A204.1 (cell line): ENCODE data around the gene NCOA7.
"Not testable (repeated sequence)": the region's sequence is repeated elsewhere in the genome, so short reads cannot be mapped to it uniquely, and the experiment has no call there.

Source experiments
- FAIRE-seq: peaks from 2 replicates; lab custom pipeline; 2012; peaks lifted over from hg19 to GRCh38; lab: Jason Lieb, UNC

NCOA7 gene

DNA sequence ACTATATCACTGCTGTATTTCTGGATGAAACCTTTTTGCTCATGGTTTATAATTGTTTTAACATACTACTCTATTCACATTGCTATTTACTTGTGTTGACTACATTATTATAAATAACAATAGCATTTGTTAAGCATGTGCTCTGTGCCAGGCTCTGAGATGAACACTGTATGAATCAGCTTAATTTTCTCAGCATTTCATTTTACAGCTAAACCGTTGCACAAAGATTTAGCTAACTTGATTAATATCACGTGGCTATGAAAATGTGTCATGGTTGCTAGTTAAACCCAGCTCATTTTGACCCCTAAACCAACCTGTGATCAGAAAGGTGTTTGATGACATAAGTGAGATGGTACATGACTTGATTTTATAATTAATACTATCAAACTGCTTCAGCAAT is 77.5 kb downstream of the NCOA7 start:
- no peak for FAIRE-seq

DNA sequence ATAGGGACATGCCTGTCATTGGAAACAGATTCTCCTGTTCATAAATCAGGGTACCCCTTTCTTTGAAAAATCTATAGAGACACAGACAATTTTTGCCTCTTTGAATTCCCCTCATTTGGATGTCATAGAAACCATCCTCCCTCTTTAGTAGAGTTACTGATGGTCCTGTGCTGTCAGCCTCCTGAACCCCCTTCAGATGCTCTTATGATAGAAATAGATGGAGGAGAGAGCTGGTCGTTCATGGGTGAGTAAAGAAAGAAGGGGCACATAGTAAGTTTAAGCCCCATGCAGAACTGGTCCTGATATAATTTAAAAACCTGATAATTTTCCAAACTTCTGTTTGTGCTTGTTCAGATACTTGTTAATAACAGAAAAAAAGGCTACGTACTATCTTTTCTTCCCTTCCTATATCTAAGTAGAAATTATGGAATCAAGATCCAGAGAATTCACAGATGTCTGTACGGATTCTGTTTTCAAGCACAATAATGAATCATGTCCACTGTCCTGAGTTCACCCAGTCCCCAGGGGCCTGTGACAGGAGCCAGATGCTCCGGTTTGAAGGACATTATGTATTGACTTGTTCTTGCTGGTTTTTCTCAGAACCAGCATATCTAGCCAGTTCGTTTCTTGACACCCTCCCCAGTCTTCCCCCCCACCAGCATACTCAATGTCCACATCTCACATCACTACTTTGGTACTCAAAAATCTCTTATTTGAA is 78.1 kb downstream of the NCOA7 start:
- no peak for FAIRE-seq

DNA sequence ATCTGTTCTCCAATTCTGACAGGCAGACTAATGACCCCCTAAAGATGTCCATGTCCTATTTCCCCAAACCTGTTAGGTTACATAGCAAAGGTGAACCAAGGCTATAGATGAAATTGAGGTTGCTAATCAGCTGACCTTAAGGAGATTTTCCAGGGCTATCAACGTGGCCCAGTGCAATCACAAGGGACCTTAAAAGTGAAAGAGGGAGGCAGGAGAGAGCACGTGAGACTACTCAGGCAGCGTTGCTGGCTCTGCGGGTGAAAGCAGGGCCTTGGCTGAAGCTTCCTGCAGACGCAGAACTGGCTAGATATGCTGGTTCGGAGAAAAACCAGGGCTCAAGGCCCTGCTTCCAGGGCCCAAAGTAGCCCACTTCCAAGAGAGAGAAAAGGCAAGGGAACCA is 78.7 kb downstream of the NCOA7 start:
- no peak for FAIRE-seq

DNA sequence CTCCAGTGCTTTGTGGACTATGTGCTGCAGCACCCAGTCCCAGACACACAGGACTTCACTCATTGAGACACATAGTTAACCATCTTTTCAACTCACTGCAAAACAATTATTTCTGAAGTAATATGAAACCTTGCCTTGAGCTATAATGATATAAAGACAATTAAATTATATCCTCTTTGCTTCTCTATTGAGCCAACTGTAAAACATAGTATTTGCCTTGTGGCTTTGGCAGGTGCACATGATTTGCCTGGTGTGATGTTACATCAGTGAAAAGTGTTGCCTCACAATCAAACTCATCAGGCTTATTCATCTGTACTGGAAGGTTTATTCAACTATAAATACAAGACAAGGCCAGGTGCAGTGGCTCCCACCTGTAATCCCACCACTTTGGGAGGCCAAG is 80.6 kb downstream of the NCOA7 start:
- no peak for FAIRE-seq

DNA sequence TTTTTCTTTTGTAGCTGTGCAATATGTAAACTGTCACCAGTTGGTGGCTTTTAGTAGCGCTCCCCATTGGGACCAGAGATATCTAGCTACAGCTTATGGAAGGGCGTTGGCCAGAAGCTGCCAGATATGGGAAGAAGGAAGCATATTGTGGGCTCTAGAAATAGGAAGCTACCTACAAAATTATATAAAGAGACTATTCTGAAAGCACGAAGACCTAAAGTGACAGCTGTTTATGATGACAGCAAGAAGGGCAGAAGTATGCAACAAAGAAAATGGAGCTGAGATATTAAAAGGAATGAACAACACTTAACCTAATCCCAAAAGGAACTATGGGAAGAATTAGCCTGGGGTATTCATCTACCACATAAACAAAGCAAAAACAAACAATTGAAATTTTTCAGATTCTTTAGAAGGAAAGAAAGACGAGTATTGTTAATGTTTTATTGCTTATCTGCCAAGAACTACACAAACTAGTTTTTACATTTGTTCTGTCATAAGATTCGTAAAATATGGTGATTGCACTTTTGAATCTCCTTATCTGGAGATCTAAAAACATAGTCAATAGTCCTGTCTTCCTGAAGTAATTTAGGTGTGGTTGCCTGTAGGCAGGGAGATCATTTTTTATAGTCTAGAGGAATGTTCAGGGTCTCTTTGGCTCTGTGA is 81.6 kb downstream of the NCOA7 start:
- no peak for FAIRE-seq

DNA sequence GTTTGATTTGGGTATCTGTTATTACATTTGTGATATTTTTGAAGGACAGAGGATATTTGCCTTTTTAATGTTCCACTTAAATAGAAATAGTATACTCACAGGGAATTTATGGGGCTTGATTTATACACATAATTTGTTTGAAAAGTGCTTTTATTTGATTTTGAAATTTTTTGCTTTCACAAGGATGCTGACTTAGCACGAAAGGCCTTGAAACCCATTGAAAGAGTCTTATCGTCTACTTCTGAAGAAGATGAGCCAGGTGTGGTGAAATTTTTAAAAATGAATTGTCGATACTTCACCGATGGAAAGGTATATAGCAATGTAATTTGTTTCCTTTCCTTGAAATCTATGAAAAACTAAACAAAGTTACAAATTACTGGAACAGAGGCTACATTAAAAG is 91.5 kb downstream of the NCOA7 start:
- no peak for FAIRE-seq

DNA sequence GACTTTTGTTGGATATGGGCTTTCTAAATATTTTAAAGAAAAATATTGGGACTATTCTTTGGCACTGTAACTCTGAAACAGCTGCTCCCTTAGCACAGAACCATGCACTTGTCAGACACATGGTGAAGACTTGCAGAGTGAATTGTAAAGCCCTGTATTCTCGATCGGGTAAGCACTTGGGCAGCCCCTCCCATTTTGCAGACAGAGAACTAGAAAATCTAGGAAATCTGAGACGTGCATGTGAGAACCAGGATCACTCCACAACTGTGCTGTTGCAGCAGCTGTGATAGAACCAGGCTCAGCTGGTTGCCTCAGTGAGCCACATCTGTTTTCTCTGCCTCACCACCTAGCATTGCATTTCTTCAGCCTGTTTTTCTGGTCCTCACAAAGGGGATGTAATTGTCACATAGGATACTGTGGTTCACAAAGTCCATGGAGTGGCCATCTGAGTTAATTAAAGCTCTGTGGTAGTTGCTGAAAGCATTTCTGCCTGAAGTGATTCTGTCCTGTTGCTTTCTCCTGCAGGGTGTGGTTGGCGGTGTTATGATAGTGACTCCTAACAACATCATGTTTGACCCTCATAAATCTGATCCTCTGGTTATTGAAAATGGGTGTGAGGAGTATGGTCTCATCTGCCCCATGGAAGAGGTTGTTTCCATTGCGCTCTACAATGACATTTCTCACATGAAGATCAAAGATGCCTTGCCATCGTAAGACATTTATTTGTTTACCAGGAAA is 94.0 kb downstream of the NCOA7 start:
- no peak for FAIRE-seq

DNA sequence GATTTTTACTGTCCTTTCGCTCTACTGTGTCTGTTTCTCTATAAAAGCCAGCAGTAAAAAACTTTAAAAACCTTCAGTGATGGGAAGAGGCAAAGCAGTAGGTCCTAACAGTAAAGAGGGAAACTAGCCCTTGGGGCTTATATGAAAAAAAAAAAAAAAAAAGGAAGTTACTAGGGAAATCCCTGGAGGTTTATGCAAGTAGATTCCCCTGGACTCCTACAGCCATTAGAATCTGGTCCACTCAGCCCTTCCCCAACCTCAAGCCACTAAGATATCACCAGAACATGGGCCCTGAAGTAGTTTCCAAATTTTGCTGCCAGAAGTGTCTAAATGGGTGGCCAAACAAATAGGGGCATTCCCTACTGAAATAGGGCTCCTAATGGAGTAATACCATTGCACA is 95.3 kb downstream of the NCOA7 start:
- FAIRE-seq, result no peak

DNA sequence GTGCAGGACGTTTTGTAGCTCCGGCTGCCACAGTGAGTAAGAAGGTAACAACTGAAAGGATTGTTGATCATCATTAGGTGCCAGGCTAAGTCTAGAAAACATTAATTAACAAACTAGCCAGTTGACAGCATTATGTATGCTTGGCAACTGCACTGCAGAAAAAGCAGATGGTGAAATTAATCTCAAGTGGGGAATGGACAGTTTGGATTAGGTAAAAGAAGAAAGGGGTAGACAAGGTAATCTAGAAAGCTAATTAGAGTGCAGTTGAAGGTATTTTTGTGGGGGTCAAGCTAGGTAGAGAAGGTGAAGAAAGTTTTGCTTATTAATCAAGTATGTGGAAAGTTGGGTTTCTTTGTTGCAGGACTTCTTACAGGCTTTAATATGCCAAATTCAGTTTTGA is 96.2 kb downstream of the NCOA7 start:
- FAIRE-seq, result no peak

DNA sequence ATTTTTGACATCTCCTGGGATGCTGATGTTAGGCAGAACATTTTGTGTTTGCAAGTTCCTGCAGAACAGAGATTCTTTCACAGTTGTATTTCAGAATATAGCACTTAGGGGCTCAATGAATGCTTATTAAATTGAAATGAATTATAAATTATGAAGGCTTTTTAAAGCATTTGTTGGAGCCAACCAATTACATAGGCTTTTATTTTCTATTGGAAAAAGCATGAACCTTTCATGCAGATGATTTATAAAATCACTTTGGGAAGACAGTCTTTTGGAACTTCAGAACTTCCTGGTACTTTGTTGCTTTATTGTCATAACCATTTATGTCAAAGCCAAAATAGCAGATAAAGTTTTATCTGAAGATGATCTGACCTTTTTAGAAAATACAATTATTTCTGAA is 96.6 kb downstream of the NCOA7 start:
- no peak for FAIRE-seq

DNA sequence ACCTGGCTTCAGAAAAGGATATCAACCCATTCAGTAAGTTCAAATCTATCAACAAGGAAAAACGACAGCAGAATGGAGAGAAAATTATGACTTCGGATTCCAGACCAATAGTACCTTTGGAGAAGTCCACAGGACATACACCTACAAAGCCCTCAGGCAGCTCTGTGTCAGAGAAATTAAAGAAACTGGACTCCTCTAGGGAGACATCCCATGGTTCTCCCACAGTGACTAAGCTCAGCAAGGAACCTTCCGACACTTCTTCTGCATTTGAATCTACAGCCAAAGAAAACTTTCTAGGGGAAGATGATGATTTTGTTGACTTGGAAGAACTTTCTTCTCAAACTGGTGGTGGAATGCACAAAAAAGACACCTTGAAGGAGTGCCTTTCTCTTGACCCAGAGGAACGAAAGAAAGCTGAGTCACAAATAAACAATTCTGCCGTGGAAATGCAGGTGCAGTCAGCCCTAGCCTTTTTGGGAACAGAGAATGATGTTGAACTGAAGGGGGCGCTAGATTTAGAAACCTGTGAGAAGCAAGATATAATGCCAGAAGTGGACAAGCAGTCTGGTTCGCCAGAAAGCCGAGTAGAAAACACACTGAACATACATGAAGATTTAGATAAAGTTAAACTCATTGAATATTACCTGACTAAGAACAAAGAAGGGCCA is 98.4 kb downstream of the NCOA7 start:
- no peak for FAIRE-seq

DNA sequence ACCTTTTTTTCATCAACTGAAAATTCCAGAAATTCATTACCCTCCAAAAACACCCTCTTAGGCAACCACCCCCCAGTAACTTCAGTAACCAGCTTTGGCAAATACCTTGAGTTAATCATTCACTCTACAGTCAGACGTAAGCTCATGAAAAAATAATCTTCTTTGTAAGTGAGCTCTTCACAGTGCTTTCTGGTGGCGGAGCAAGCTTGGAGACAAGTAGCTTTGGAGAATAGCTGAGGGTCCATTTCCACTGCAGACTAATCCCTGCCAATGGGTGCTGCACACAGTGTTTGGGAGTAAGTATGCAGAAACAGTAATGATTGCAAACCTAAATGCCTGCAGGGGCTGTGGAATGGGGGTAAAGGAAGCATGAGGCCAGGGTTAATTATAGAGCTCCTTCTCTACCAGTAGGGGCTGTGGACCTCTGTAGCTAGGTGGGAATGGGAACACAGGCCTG is 109.0 kb downstream of the NCOA7 start:
- no peak for FAIRE-seq

DNA sequence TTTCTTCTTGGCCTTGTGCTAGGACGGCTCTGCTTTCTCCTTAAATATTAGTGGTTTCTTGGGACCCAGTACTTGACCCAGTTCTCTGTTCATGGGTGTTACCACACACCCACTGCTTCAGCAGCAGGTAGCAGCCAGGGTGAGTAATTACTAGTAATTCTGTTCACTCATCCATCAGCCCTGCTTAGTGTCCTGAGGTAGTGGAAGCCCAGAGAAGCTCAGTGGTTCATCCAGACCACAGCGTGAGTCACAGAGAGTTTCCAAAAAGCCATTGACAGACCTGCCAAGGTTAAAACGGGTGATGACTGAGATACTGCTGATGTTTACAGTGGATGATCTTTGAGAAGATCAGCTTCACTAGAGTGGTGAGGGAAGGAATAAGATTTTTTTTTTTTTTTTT is 114.1 kb downstream of the NCOA7 start:
- no peak for FAIRE-seq

DNA sequence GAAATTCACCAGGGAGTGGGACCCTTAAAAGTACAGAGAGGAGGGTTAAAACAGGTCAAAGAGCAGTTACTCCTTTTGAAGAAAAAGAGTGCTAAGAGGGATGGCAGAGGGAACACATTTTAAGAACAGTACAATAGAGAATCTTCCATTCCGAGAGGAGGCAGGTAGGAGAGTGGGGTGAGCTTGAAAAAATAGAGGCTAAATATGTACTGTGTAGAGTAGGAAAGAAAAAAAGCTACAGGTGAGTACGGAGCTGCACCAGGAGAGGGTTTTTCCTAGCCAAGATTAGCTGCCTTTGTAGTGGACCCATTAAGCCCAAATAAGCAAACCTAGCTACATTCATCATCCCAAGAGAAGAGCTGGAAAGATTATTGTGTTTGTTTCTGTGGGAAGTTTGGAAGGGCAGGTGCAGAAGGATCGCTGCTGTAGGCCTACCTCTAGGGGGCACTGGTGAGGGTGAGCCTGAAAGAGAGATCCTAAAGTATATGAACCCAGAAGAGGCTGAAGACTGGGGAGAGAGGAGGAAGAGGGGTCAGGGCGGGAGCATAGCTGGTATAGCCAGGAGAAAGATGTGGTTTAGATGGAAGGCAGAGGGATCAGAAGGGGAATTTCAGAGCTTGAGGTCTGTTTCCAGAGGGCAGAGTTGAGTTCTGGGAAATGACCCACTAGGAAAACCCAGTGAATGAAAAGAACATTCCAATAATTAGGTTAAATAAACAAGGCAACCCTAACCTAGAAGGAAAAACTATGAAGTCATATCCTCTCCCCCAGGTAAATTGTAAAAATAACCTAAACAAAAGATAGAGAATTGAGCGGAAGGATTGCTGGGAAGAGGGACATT is 115.6 kb downstream of the NCOA7 start:
- no peak for FAIRE-seq

DNA sequence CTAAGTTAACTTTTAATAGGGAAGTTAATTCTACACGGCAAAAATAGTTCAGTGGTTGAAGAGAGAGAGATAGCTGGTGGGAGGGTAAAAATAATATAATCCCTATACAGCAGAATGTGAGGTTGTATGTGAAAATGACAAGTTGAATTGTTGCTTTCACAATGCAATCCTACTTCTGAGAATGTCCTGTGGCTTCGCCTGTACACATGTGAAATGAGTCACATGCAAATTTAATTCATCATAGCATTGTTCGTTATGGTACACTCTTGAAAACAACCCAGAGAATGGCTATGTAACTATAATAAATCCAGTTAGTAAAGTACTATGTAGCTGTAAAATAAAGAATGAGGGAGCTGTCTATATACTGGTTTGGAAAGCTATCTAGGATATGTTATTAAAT is 119.8 kb downstream of the NCOA7 start:
- no peak for FAIRE-seq

DNA sequence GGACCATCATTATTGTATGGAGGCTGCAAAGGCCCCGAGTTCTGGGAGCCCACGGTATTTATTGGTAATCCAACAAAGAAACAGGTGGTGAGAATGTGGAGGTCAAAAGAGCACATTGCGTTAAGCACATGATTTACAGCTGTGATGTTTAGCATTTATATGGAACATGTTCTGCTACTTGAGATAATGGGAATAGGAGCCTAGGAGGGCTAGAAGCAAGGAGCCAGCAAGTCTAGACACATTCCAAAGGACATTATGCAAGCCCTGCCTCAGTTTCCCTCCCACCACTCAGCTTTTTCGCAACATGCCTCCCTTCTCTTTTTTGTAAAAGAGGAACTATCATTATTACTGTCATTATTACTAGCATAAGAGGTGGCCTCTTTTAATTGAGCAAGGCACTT is 120.3 kb downstream of the NCOA7 start:
- not testable (repeated sequence) for FAIRE-seq

DNA sequence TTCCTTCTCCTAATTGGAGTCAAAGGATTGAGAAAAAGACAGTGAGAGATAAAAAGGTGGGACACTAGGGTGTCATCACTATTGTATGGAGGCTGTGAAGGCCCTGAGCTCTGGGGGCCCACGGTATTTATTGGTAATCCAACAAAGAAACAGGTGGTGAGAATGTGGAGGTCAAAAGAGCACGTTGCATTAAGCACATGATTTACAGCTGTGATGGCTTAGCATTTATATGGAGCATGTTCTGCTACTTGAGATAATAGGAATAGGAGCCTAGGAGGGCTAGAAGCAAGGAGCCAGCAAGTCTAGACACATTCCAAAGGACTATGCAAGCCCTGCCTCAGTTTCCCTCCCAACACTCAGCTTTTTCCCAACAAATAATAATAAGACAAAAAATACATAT is 121.7 kb downstream of the NCOA7 start:
- FAIRE-seq, result not testable (repeated sequence)

DNA sequence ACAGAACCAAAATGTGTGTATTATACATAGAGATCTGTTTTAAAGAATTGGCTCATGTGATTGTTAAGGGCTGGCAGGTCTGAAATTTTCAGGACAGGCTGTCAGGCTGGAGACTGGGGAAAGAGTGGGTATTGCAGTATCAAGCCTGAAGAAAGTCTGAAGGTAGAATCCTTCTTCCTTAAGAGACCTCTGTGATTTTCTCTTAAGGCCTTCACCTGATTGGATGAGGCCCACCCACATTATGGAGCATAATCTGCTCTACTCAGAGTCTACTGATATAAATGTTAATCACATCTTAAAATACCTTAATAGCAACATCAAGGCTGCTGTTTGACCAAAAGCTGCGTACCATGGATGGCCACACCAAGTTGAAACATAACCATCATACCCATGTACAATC is 122.4 kb downstream of the NCOA7 start:
- FAIRE-seq, result no peak

DNA sequence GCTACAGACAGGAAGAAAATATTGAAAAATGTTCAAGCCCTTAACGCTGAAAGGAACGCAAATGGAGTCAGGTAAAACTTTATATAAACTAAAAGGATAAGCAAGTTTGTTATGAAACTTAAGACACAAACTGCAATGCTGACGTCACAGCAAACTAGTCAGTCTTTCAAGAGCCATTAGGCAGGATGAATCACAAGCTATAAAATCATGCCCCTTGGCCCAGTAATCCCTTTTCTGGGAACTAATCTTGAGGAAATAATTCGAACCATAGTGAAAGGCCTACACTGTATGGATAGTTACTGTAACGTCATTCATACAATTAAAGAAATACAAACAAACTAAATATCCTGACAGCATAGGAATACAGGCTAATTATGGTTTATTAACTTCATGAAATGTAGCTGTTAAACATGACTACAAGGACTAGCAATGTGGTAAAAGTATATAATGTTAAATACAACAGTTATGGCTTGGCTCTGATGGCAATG is 123.1 kb downstream of the NCOA7 start:
- no peak for FAIRE-seq

DNA sequence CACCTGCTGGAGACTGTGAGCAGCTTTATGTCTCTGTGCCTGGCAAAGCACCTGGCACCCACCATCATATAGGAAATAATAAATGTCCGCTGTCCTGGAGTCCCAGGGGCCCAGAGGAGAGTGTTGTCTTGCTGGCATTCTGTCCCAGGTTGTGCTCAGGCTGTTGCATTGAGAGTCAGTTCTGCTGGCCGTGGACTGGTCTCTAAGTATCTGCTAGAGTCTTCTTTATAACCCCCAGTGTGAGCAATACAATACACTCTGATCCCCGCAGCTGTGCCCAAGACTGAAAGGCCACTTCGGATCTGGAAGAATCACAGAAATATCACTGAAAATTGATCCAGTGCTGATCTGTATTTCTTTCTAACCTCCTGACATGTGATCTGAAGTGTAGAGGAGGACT is 127.5 kb downstream of the NCOA7 start:
- no peak for FAIRE-seq

DNA sequence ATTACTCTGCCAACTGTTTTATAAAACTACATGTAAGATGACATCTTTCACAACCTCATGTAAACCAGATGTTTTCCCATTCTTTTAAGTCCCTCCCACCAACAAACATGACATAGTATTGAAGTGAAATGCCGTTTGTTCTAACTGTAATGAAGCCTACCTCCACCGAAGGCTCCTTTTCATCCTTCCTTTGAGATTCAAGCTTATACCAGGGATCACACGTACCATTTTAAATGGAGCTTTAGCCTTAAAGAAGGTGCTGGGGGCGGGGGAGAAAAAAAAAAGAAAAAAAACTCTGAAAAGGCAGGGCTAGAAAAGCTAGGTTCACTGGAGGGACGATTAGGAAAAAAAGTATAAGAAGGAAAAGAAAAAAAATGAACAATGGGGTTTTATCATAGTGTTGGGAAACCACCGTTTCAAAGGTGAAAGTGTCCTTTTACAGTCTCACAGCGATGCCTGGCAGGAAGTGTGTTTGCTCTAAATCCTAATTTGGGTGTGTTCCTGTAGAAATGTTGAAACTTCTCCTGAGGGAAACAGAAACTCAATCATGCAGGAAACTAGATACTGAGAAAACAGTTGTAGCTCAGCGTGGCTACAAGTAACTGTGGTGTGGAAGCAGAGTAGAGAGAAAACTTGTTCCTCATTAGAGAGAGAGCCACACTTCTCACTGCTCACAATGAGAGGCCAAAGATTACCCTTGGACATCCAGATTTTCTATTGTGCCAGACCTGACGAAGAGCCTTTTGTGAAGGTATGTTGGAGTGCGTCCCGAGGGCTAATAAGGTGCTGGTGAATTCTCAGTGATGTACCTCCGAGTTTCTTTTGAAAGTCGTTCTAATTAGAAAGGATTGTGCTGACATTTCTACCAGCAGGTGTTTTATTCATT is 128.2 kb downstream of the NCOA7 start:
- FAIRE-seq, result no peak
